AG04449 (cell line): ENCODE data around the gene ZC3H8.

ENCODE experiments used
- CTCF ChIA-PET: fragments of 350-600 bp; formaldehyde crosslinking; extraction: SDS; loops from one replicate; lab custom pipeline; 2021; ENCODE audit warnings: antibody characterized with exemption; lab: Yijun Ruan, JAX
- POLR2A ChIA-PET: fragments of 400-600, 350-600 bp; formaldehyde crosslinking; extraction: SDS; loops from one replicate; lab custom pipeline; 2020; ENCODE audit warnings: antibody characterized with exemption, inconsistent platforms; lab: Yijun Ruan, JAX
- DNase-seq: peaks from one replicate; pipeline ENCODE4 v3.0.0-alpha.2; 2010; ENCODE audit warnings: low read depth, low spot score
- H3K4me3 ChIP-seq: 2 replicates; pipeline ENCODE4 v1.5.1; 2011; ENCODE audit warnings: low read depth, mild to moderate bottlenecking, control low read depth, low read length
- TF ChIP-seq, protein P1 (sequence below): IDR thresholded peaks from one replicate; pipeline ENCODE4 v1.5.1; 2011; ENCODE audit warnings: mild to moderate bottlenecking, moderate library complexity, low read length, control low read depth, inconsistent platforms; ENCODE audit not compliant: insufficient read depth; ENCODE audit errors: missing control alignments

The ZC3H8 gene

GRCh38 chr2:112175333-112175732 lies 79.5 kb downstream of the ZC3H8 start:
- TF ChIP-seq, protein P1, sequence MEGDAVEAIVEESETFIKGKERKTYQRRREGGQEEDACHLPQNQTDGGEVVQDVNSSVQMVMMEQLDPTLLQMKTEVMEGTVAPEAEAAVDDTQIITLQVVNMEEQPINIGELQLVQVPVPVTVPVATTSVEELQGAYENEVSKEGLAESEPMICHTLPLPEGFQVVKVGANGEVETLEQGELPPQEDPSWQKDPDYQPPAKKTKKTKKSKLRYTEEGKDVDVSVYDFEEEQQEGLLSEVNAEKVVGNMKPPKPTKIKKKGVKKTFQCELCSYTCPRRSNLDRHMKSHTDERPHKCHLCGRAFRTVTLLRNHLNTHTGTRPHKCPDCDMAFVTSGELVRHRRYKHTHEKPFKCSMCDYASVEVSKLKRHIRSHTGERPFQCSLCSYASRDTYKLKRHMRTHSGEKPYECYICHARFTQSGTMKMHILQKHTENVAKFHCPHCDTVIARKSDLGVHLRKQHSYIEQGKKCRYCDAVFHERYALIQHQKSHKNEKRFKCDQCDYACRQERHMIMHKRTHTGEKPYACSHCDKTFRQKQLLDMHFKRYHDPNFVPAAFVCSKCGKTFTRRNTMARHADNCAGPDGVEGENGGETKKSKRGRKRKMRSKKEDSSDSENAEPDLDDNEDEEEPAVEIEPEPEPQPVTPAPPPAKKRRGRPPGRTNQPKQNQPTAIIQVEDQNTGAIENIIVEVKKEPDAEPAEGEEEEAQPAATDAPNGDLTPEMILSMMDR: no peak
- H3K4me3 ChIP-seq: no peak overlapping the region
- DNase-seq: no peak
- ChIA-PET POLR2A (no interaction called here), CTCF (no interaction called here)

GRCh38 chr2:112174383-112174782 lies 80.5 kb downstream of the ZC3H8 start:
- no peak overlapping the region for H3K4me3 ChIP-seq
- ChIA-PET POLR2A (no interaction called here), CTCF (no interaction called here)
- TF ChIP-seq, protein P1: no peak
- DNase-seq: no peak

DNA sequence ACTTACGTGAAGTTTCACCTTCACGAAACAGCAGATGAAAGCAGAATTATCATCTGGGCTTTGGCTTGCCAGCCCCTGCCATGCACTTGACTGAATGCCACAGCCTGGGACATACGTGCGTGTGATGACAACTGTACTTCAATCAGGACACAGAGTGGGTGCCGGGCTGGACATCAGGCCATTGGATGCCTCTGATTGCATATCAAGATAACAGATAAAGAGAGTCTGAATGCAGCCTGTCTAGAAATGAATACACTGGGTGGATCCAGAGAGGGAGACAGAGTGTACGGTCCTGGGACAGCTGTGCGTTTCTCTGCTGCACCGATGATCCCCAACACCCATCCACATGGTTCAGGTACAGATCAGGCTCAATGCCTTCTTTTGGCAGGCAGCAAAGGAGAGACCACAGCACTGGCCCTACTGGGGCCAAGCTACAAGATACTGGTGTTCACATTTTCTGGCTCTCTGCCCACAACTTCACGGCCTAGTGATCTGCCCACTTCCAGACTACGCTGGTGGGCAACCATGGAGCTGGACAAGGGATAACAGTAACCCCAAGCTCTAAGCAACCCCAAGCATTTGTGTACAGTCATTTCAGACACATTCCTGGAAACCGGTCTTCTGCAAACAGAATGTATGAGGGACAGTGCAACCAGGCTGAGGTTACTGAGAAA lies 81.1 kb downstream of the ZC3H8 start:
- TF ChIP-seq, protein P1: no peak
- no peak overlapping the region for H3K4me3 ChIP-seq
- ChIA-PET POLR2A (no interaction called here), CTCF (interaction anchor here (1.0 kb wide), 1 partner anchor 30 kb away, joined by 3 read pairs; no protein-coding TSS in a partner anchor)
- no peak for DNase-seq

DNA sequence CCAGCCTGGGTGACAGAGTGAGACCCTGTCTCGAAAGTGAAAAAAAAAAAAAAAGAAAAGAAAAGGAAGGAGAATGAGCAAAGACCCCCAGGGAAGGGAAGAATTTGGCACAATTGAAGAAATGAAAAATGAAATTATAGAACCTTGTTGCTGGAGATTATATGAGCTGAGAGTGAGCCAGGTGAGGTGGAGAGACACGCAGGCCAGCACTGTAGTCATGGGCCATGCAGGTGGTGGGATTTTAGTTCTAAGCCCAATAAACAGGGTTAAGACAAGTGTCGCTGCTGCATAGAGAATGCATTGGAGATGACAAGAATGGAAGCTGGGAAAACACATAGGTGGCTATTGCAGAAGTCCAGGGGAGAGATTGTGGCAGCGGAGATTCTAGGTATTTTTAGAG lies 84.3 kb downstream of the ZC3H8 start:
- ChIA-PET CTCF (no interaction called here), POLR2A (no interaction called here)
- H3K4me3 ChIP-seq: no peak overlapping the region
- TF ChIP-seq, protein P1: no peak
- DNase-seq: no peak

GRCh38 chr2:112168422-112169124 lies 86.3 kb downstream of the ZC3H8 start:
- DNase-seq: no peak
- TF ChIP-seq, protein P1: no peak
- ChIA-PET CTCF (no interaction called here), POLR2A (no interaction called here)
- H3K4me3 ChIP-seq: no peak overlapping the region

DNA sequence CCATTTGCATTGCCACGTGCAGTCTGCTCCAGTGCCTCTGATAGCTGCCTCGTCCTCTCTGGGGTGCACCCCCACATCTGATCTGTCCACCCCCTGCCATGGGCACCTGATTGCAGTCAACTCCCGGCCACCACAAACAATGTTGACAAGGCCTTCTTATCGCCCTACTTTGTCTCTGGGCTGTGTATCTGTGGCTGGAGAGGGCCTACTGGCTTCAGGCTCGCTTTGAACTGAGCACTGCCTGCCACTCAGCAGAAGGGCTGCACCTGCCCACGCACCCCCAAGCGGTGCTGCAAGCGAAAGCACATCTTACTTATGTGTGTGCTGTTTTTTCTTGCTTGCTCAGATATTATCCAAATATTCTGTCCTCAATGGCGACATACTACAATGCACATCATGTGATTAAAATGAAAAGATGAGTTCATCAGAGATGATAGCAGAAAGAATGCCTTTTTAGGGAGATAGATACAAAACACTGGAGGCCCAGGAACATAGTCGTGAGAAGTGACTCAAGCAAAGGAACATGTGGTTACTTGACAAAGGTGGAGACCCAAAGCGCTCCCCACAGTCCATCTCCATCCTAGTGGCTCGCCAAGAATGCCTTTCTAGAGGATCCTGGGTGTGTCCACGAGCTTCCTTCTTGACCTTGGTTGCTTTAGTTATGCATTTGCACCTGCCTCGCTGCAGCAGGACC lies 87.9 kb downstream of the ZC3H8 start:
- POLR2A ChIA-PET: no interaction called here
- TF ChIP-seq, protein P1: no peak
- CTCF ChIA-PET: no interaction called here
- DNase-seq: no peak
- no peak overlapping the region for H3K4me3 ChIP-seq
